GM12878 (cell line): ENCODE data around the gene PRKAG2. TPM values are rescaled to one million over a fixed set of nuclear protein-coding genes. Genes with fewer than 3 reads are reported as not detected.

Experiments used
- ATAC-seq: fragments of 200-7000 bp; cut with Tn5 transposase; 3 replicates; pipeline ENCODE4 v1.9.1; 2020; ENCODE audit warnings: mild to moderate bottlenecking, moderate library complexity
- BruUV-seq: library from RNA; stranded (reverse); fragments of 400-500 nt; replicated peaks from 2 replicates; lab custom pipeline; 2021; lab: Mats Ljungman, UMichigan
- CTCF ChIA-PET: fragments of 300-600 bp; sonication (Branson Sonifier 250); formaldehyde crosslinking; extraction: SDS; loops from one replicate; lab custom pipeline; 2021; ENCODE audit warnings: inconsistent platforms; lab: Yijun Ruan, JAX
- POLR2A ChIA-PET: fragments of 350-600 bp; formaldehyde crosslinking; extraction: SDS; loops from one replicate; lab custom pipeline; 2021; ENCODE audit warnings: inconsistent platforms; lab: Charles Lee
- RAD21 ChIA-PET: fragments of 300-600 bp; sonication (Branson Sonifier 250); formaldehyde crosslinking; loops from one replicate; lab custom pipeline; 2023; ENCODE audit warnings: antibody characterized with exemption; ENCODE audit not compliant: unreplicated experiment; lab: Charles Lee
- SMC1A ChIA-PET: fragments of 300-600 bp; sonication (Branson Sonifier 250); formaldehyde crosslinking; loops from one replicate; lab custom pipeline; 2023; ENCODE audit not compliant: unreplicated experiment, uncharacterized antibody; lab: Charles Lee
- DNase-seq: peaks from one replicate; pipeline ENCODE4 v3.0.0-alpha.2; 2011; ENCODE audit warnings: low read depth, low spot score
- FAIRE-seq: peaks from 3 replicates; lab custom pipeline; 2011; peaks lifted over from hg19 to GRCh38; lab: Jason Lieb, UNC
- H2AFZ ChIP-seq: 2 replicates; pipeline ENCODE4 v1.6.0; 2011; ENCODE audit warnings: low read depth, low read length, control low read depth; ENCODE audit not compliant: control insufficient read depth
- H3K27ac ChIP-seq: 2 replicates; pipeline ENCODE4 v1.5.1; 2011; ENCODE audit warnings: control low read depth; ENCODE audit not compliant: control insufficient read depth, insufficient read depth
- H3K27me3 ChIP-seq, 2 experiments: replicated peaks in 1 of 2; 2 replicates each; pipeline versions ENCODE4 v1.6.0 to v1.6.1; 2011; ENCODE audit warnings: low read length in 1 of 2; ENCODE audit not compliant: control insufficient read depth in 2 of 2, insufficient read depth in 2 of 2
- H3K36me3 ChIP-seq, 2 experiments: 2 replicates each; pipeline ENCODE4 v1.5.1; 2011; ENCODE audit warnings: low read length in 1 of 2; ENCODE audit not compliant: control insufficient read depth in 2 of 2, insufficient read depth in 2 of 2
- H3K4me1 ChIP-seq: 2 replicates; pipeline ENCODE4 v1.6.1; 2011; ENCODE audit warnings: mild to moderate bottlenecking, low read length, moderate library complexity, mixed read lengths; ENCODE audit not compliant: control insufficient read depth, insufficient read depth
- H3K4me2 ChIP-seq: 2 replicates; pipeline ENCODE4 v1.6.0; 2011; ENCODE audit warnings: control low read depth; ENCODE audit not compliant: control insufficient read depth, insufficient read depth
- H3K4me3 ChIP-seq: fragments of 200-600 bp; sonication (generic); 2 replicates; pipeline ENCODE4 v1.5.1; 2016
- H3K79me2 ChIP-seq: 2 replicates; pipeline ENCODE4 v1.6.0; 2011; ENCODE audit warnings: low read length; ENCODE audit not compliant: control insufficient read depth, insufficient read depth
- H3K9ac ChIP-seq: 2 replicates; pipeline ENCODE4 v1.8.0; 2011; ENCODE audit warnings: low read length, control low read depth, mixed read lengths; ENCODE audit not compliant: control insufficient read depth, insufficient read depth
- H3K9me3 ChIP-seq: replicated peaks from 3 replicates; pipeline ENCODE4 v1.5.1; 2011; ENCODE audit warnings: mild to moderate bottlenecking, low read length; ENCODE audit not compliant: control insufficient read depth, insufficient read depth
- H4K20me1 ChIP-seq: 2 replicates; pipeline ENCODE4 v1.6.0; 2011; ENCODE audit not compliant: control insufficient read depth, insufficient read depth
- CREM ChIP-seq: IDR thresholded peaks from 2 replicates; pipeline ENCODE4 v1.6.1; 2014; ENCODE audit warnings: antibody characterized with exemption, low read depth
- GATAD2B ChIP-seq: fragments of 450-650 bp; conservative IDR thresholded peaks from 2 replicates; pipeline ENCODE4 v1.6.1; 2017; ENCODE audit warnings: low read depth, mild to moderate bottlenecking, moderate library complexity
- HDAC6 ChIP-seq: fragments of 200-600 bp; sonication (generic); IDR thresholded peaks from one replicate; pipeline ENCODE4 v1.8.0; 2017; ENCODE audit warnings: antibody characterized with exemption; ENCODE audit not compliant: unreplicated experiment
- MEF2A ChIP-seq: IDR thresholded peaks from 2 replicates; pipeline ENCODE4 v1.6.1; 2011; ENCODE audit warnings: low read depth, mild to moderate bottlenecking, low read length, moderate library complexity; ENCODE audit not compliant: insufficient read depth
- MTA2 ChIP-seq: fragments of 450-650 bp; IDR thresholded peaks from 2 replicates; pipeline ENCODE4 v1.6.1; 2016; ENCODE audit warnings: low read depth, mild to moderate bottlenecking, moderate library complexity
- MTA3 ChIP-seq: IDR thresholded peaks from 2 replicates; pipeline ENCODE4 v1.6.1; 2012; ENCODE audit warnings: low read length, inconsistent platforms, borderline replicate concordance
- MYC ChIP-seq: IDR thresholded peaks from 2 replicates; pipeline ENCODE4 v1.6.1; 2011; ENCODE audit warnings: mild to moderate bottlenecking, low read length, moderate library complexity, inconsistent platforms; ENCODE audit not compliant: insufficient read depth, insufficient replicate concordance, insufficient read length, severe bottlenecking
- NFIC ChIP-seq: IDR thresholded peaks from 2 replicates; pipeline ENCODE4 v1.6.1; 2012; ENCODE audit warnings: low read depth, mild to moderate bottlenecking, inconsistent platforms, low read length, moderate library complexity
- NFYA ChIP-seq: IDR thresholded peaks from 2 replicates; pipeline ENCODE4 v1.6.1; 2011; ENCODE audit warnings: low read depth, mild to moderate bottlenecking, low read length, improper control_type of control experiment, borderline replicate concordance
- NR2C1 ChIP-seq: fragments of 450-650 bp; IDR thresholded peaks from 2 replicates; pipeline ENCODE4 v1.6.1; 2017; ENCODE audit warnings: antibody characterized with exemption, mild to moderate bottlenecking, moderate library complexity
- RB1 ChIP-seq: fragments of 450-650 bp; formaldehyde crosslinking; IDR thresholded peaks from 2 replicates; pipeline ENCODE4 v1.6.1; 2017; ENCODE audit warnings: mild to moderate bottlenecking, borderline replicate concordance
- SIX5 ChIP-seq: IDR thresholded peaks from 2 replicates; pipeline ENCODE4 v1.6.1; 2011; ENCODE audit warnings: mild to moderate bottlenecking, low read depth, low read length, moderate library complexity; ENCODE audit not compliant: severe bottlenecking
- SREBF2 ChIP-seq: IDR thresholded peaks from 2 replicates; pipeline ENCODE4 v1.6.1; 2012; ENCODE audit warnings: mild to moderate bottlenecking, low read length
- ZBED1 ChIP-seq: IDR thresholded peaks from 2 replicates; pipeline ENCODE4 v1.6.1; 2016; ENCODE audit warnings: borderline replicate concordance
- ZNF622 ChIP-seq: fragments of 450-650 bp; IDR thresholded peaks from 2 replicates; pipeline ENCODE4 v1.6.1; 2017; ENCODE audit warnings: mild to moderate bottlenecking, inconsistent platforms
- WGBS: methylation state at CpG from one replicate; pipeline ENCODE4 v1.1.6; 2016; ENCODE audit warnings: low lambda C conversion rate; ENCODE audit not compliant: insufficient replicate concordance, insufficient coverage; ENCODE audit errors: missing lambda C conversion rate; 5-methylcytosine and 5-hydroxymethylcytosine counted together
- in situ Hi-C: fragments of 300-500 bp; cut with MboI; formaldehyde crosslinking; loops from 9 replicates; pipeline ENCODE4 v1.14.3; 2018; ENCODE audit warnings: mixed read lengths
- intact Hi-C: fragments of 100-400 bp; cut with micrococcal nuclease; formaldehyde crosslinking; loops from one replicate; pipeline ENCODE4 v1.14.2; 2022; ENCODE audit not compliant: unreplicated experiment
- polyA plus RNA-seq, 11 experiments: library from polyadenylated mRNA; depleted of rRNA in 4 of 11; unstranded in 6 of 11; stranded (reverse) in 5 of 11; fragments of >200 nt; fragmentation: Nextera tagmentation in 4 of 11; fragmentation: Illumina TruSeq in 1 of 11; extraction: Ambion mirVana in 4 of 11; extraction: Trizol in 1 of 11; gene quantifications; 1 replicate in 1 of 11; 2 replicates in 10 of 11; pipeline versions ENCODE4 v1.2.1 to v1.2.3, GENCODE V29; 2011 to 2016; ENCODE audit warnings: inconsistent platforms in 2 of 11, missing spikeins in 2 of 11, low read depth in 1 of 11
- total RNA-seq, 4 experiments: library from RNA; depleted of rRNA in 3 of 4; stranded (reverse); fragments of >200 nt in 3 of 4; fragmentation: Illumina TruSeq in 1 of 4; extraction: Trizol in 1 of 4; gene quantifications; 2 replicates each; pipeline versions ENCODE4 v1.2.1 to v1.2.3, GENCODE V29; 2013 to 2021
- TF ChIP-seq, protein P1 (sequence below): fragments of 450-650 bp; IDR thresholded peaks from 2 replicates; pipeline ENCODE4 v1.6.1; 2014; ENCODE audit warnings: mild to moderate bottlenecking

Gene PRKAG2
- total and polyA plus RNA-seq, 10 of the 15 experiments (the other 5 are each of a cell fraction or from before 2014, with no cell fraction given) = 3.4 to 8.9 (median 6.8) TPM

DNA sequence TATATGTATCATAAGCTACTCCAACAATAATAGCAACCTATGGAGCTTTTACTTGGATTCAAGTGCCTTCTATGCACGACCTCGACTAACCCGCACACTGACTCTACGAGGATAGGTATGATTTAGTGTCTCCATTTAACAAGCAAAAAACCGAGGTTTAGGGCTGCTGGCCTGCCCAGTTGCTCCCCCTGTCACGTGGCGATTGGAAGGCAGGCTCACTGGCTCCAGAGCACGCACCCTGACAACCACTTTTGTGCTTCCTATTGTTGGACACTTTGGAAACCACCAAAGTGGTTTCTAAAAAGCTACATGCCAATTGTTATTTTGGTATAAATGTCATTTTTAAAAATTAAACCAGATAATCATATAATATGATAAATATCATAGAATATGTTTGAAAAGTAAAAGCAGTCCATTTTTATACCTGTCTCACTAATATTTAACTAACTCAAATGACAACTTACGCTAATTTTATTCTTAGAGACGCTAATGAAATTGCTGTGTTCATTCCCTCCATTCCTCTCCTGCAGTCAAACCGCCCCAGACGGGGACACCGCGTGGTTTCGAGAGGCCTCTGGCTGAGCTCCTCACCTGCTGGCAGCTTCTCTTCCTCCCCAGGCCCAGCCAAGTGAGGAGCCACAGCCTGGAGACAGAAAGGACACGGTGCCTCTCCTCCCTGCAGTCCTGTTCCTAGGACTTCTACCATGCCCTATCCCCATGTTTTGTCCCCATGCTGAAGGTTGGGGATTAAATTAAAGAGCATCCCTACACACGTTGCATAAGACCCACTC lies 335.0 kb downstream of the PRKAG2 start:
- ATAC-seq (no peak), DNase-seq (no peak), FAIRE-seq (no peak)
- intact Hi-C loops (no loop called here), in situ Hi-C loops (no loop called here)
- ChIA-PET SMC1A (no interaction called here), POLR2A (no interaction called here), RAD21 (interaction anchor here (0.9 kb wide), 1 partner anchor 19 kb away, joined by 3 read pairs; no protein-coding TSS in a partner anchor), CTCF (interaction anchor here (1.1 kb wide), 1 partner anchor 217 kb away, joined by 3 read pairs; no protein-coding TSS in a partner anchor)
- H3K27me3 ChIP-seq = no peaks in the 10 kb centered on the region
- no peak overlapping the region for H3K4me3 ChIP-seq
- H3K4me1 ChIP-seq = no peaks in the 10 kb centered on the region
- H3K36me3 ChIP-seq = no peaks in the 10 kb centered on the region
- H4K20me1 ChIP-seq = no peaks in the 10 kb centered on the region
- no peaks in the 10 kb centered on the region for H3K9me3 ChIP-seq
- TF ChIP-seq NFIC = no peak
- TF ChIP-seq, protein P1, sequence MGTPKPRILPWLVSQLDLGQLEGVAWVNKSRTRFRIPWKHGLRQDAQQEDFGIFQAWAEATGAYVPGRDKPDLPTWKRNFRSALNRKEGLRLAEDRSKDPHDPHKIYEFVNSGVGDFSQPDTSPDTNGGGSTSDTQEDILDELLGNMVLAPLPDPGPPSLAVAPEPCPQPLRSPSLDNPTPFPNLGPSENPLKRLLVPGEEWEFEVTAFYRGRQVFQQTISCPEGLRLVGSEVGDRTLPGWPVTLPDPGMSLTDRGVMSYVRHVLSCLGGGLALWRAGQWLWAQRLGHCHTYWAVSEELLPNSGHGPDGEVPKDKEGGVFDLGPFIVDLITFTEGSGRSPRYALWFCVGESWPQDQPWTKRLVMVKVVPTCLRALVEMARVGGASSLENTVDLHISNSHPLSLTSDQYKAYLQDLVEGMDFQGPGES = no peak
- TF ChIP-seq GATAD2B = no peak
- no peak for TF ChIP-seq SREBF2
- no peak for TF ChIP-seq NFYA
- no peak for TF ChIP-seq MEF2A
- TF ChIP-seq ZNF622 = no peak
- no peak for TF ChIP-seq RB1
- no peak for TF ChIP-seq NR2C1
- TF ChIP-seq MTA3 = no peak
- TF ChIP-seq MTA2 = no peak
- no peak for TF ChIP-seq MYC
- no peak for TF ChIP-seq CREM
- TF ChIP-seq SIX5 = no peak
- TF ChIP-seq HDAC6 = no peak
- no peak for TF ChIP-seq ZBED1
- H3K27ac ChIP-seq = no peak overlapping the region
- no peaks in the 10 kb centered on the region for H3K79me2 ChIP-seq
- no peak overlapping the region for H3K4me2 ChIP-seq
- BruUV-seq = no TSS peak
- H2AFZ ChIP-seq = no peak overlapping the region
- H3K9ac ChIP-seq = no peak overlapping the region
- WGBS = 61% methylated on average over 17 of the region's 17 CpGs
